Measurements from ENCODE around the gene COPS6.

COPS6 gene

DNA sequence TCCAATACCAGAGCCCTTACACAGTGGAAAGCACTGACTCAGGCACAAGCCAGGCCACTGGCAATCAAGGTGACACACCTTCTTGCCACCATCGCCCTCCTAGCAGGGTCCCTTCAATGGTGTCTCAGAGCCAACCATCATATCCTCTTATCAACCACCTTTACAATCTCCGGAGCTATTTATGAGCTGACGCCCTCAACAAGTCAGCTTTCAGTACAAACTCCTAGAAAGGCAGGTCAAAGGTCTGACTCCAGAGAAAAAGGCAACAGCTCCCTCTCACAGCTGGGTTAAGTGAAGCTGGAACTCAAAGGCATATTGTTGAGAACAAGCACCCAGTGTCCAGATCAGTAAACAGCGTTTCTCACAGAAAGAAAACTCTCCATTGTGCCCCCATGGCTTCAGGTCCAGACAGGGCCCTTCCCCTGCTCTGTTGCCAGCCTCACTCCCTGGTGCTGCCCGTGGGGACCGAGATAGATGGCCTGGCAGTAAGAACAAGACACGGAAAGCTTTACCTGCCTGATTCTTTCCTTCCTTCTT, 9.7 kb upstream of the COPS6 start:
- no peak for DNase-seq (ENCODE audit: low read depth in 2 of 2)

DNA sequence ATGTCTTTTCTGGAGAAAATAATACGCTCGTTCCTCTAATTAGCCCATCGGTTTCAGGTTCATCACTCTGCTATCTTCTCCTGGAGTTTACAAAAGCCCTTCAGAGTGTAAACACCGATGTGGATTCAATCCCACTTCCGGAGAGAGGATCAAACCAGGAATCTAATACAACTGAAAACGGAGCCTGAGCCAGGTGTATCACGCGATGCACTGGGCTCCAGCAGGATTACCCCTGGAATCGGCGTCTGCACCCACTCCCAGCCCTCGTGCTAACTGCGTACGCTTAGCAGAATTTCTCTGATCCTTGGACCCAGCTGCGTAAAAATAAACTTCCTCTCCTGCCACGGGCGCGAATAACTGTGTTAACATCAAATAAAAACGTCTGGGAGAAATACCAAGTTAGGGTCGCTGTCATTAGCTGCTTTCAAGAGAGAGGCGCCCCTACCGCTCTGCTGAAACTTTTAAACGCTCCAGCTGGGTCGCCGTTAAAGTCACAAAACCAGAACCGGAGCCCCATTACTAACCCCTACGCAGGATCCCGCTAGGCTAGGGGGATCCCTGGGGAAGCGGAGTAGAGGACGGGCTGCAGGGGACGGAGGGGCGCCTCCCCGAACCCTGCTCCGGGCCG, 7.7 kb upstream of the COPS6 start:
- no peak for DNase-seq (ENCODE audit: low read depth in 2 of 2)

DNA sequence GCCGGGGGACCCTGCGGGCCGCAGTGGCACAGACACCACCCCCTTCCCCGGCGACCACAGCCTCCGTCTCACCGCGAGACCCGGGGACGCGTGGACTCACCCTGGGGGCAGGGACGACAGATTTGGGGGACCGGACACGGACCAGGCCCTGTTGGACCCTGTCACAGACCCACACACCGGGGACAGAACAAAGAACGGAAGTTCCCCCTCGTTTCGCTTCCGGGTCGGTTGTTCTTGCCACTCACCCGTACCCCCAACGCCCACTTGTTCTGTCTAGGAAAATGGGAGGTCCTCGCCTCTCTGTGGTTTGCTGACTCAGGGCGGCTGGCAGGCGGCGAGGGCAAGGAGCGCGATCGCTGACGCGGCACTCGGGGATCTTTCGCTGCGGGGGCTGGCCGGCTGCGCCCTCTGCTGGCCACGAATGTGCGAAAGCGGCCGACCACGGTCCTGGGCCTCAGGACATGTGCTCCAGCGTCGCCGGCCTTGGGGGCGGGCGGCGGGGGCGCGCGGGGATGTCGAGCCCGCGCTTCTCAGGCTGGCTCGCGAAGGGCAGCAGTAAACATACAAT, 7.2 kb upstream of the COPS6 start, which contains the start of gene ZNF3:
Gene ZNF3, minus strand, starts transcription at position 189 of the 568 bp plus-strand sequence. CDS start 4,366 bp downstream, outside the sequence.
- peak; percentile 96 to 97 for DNase-seq (ENCODE audit: low read depth in 2 of 2)

DNA sequence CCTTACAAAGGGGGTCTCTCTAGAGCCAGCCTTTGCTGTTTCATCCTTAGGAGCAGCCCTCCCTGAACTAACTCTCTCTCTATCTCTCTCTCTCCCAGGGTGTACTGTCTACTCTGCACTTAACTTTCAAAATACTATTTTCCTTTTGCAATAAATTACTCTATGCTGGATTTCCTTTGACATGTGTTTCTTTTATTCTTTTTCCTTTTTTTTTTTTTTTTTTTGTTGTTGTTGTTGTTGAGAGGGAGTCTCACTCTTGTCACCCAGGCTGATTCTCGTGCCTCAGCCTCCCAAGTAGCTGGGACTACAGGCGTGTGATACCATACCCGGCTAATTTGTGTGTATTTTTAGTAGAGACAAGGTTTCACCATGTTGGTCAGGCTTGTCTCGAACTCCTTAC, 5.8 kb upstream of the COPS6 start:
- DNase-seq (ENCODE audit: low read depth in 2 of 2) = no peak

DNA sequence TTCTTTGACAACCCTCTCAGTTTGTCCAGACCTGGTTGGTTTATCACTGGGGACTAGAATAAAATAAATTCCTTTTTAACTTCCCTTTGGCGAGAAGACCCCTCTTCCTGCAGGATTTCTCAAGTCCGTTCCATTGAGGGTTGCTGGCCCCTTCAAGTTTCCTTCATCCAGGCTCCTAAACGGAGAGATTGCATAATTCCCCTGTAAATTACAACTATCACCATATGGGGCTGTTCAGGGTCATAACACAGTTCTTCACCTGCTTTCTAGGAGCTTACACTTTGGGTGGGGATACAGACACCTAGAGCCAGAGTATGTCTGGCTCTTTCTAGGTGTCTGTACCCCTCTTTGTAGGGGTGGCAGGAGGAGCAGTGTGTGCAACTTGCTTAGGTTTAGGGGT, 3.3 kb upstream of the COPS6 start:
- no peak for DNase-seq (ENCODE audit: low read depth in 2 of 2)

DNA sequence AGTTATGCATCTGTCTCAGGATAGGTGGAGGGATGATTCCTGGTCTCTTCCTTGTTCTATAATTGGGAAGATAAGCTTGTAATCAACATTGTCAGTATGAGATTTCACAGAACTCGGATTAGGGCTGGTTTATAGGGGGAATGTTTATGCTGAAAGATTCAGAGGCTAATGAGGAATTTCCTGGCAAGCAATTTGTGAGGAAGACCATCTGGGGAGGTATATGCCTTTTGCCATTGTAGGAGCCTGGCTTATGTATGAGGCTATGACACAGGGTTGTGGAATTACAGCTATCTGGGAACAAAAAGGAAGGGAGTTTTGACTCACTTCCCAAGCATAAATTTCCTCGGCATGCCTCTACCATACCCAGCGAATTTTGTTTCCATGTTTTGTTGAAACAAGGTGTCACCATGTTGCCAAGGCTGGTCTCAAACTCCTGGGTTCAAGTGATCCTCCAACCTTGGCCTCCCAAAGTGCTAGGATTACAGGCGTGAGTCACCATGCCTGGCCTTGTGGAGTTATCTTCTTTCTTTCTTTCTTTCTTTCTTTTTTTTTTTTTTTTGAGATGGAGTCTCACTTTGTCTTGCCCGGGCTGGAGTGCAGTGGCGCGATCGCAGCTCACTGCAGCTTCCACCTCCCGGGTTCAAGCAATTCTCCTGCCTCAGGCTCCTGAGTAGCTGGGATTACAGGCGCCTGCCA, 1.6 kb upstream of the COPS6 start:
- no peak for DNase-seq (ENCODE audit: low read depth in 2 of 2)

DNA sequence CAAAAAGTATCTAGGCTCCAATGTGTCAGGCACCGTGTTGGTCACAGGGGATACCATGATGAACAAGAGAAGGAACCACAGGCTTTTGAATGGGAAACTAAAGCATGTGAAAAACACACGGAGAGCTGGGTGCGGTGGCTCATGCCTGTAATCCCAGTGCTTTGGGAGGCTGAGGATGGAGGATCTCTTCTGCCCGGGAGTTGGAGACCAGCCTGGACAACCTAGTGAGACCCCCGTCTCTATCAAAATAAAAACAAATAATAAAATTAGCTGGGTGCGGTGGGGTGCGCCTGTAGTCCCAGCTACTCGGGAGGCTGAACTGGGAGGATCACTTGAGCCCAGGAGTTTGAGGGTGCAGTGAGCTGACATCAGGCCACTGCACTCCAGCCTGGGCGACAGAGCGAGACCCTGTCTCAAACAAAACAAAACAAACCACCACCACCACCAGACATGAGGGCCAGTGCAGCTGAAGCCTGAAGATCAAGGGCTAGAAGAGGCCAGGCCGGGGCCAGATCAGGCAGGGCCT, 611 bp upstream of the COPS6 start:
- DNase-seq (ENCODE audit: low read depth in 2 of 2) = no peak

DNA sequence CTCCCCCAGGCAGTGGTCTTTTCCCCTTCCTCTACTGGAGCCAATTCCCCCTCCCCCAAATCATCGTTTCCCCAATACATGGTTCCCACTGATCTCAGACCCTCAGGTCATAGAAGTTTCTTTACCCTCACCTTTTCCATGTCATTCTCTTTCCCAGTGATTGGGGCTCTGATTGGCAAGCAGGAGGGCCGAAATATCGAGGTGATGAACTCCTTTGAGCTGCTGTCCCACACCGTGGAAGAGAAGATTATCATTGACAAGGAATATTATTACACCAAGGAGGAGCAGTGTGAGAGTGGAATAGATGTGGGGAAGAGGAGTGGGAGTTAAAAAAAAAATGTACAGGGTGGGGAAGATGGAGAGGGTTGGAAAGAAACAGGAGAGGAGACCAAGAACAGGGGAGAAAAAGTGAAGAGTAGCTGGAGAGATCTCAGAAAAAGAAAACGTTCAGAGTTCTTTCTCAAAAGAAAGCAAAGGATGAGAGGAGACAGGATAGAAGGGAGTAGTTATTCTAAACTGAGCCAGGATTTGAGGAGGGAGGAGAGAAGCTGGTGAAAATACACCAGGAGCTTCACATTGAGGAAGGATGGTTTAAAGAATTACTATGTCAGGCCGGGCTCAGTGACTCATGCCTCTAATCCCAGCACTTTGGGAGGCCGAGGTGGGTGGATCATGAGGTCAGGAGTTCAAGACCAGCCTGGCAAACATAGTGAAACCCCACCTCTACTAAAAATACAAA, 858 bp downstream of the COPS6 start:
- DNase-seq (ENCODE audit: low read depth in 2 of 2) = no peak

DNA sequence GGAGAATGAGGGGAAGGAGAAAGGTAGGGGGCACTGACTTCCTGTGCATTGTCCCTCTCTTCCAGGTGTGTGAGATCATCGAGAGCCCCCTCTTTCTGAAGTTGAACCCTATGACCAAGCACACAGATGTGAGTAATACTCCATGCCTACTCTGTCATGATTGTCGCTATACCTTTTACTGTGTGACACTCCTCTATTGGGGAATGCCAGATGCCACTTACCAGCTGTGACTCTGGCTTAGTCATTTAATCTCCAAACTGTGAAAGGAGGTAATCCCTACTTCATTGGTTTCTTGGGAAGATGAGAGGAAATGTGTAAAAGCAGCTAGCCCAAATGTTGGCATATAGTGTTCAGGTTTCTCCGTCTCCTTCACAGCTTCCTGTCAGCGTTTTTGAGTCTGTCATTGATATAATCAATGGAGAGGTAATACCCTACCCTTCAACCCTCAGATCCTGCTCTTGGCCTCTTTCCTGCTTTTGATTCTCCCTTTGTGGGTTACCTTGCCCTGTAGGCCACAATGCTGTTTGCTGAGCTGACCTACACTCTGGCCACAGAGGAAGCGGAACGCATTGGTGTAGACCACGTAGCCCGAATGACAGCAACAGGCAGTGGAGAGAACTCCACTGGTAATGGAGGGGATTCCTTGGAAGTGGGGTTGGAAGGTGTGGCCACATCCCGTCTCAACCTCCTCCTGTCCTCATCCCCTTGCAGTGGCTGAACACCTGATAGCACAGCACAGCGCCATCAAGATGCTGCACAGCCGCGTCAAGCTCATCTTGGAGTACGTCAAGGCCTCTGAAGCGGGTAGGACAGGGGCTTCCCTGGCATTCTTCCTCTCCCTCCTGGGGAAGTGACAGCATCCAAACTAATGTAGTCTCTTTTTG, 2.0 kb downstream of the COPS6 start:
- DNase-seq (ENCODE audit: low read depth in 2 of 2) = no peak

DNA sequence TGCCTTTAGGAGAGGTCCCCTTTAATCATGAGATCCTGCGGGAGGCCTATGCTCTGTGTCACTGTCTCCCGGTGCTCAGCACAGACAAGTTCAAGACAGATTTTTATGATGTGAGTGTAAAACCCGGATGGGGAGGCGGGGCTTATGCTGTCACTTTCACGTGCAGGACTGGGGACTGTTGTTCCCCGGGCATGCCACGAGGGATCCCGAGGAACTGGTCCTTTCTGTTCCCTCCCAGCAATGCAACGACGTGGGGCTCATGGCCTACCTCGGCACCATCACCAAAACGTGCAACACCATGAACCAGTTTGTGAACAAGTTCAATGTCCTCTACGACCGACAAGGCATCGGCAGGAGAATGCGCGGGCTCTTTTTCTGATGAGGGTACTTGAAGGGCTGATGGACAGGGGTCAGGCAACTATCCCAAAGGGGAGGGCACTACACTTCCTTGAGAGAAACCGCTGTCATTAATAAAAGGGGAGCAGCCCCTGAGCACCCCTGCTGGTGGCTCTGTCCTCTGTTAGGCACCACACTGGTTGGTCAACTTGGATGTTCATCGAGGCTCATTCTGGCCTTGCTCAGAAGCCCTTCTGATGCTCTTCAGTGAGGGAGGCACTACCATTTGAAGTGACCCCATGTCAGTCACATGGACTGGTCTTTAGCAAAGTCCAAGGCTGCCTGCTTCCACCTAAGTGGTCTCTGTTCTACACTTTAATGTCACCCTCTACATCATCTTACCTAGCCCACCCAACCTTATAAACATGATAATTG, 2.8 kb downstream of the COPS6 start:
- DNase-seq (ENCODE audit: low read depth in 2 of 2) = no peak

DNA sequence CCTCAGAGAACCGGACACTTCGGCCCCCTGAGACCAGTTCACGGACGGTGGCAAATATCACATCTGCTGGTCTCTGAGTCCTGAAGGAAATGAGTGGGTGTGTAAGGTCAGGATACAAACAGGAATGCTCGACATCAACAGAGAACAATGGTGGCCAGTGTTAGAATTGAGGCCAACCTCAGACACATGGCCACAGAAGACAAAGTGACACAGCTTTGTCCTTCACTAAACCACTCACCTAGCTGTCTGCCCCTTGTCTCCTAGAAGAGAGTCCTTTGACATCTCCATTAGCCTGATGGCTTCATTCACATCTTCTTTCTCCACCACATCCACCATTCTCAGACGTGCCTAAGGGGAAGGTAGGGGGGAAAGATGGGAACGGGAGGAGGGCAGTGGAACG, 4.3 kb downstream of the COPS6 start:
- DNase-seq (ENCODE audit: low read depth in 2 of 2) = no peak

DNA sequence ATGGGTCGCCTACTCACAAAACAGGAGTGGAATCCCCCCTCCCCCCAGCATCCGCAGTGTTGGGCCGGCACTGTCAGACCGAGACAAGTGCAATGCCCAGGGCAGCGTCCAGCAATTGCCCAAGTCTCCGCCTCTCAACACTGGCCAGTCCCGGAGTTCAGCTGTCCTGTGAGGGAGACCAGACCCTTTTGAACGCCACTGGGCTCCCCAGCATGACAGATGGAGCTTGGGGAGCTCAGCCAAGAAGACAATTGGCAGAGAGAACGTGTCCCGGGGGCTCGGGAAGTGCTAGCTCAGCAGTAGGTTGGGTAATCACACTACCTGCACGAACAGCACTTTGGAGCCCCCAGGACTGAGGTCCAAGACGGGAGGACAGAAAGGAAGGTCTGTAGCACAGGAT, 4.7 kb downstream of the COPS6 start:
- no peak for DNase-seq (ENCODE audit: low read depth in 2 of 2)

DNA sequence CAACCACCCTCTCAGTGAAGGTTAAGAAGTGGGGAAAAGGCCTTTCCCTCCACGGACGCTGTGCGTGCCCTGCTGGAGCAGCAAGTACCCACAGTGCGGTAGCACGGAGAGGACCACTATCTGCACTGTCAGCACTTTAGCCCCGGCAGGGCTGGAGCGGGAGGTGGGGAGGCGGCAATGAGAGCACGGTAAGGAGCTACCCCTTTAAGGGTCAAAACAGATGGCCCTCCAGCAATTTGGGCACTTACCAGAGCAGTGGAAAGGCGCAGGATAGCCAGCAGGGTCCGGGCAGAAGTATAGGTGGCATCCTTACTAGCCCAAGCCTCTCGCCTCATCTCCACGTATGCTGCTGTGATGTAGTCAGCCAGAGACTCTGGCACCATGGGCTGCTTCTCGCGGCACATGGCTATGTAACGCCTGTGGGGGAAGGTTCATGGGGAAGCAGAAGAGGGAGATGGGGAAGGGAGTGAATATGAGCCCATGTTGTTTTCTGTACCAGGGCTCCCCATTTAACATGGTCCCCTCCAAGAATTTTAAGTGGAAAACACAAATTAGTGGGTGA, 5.2 kb downstream of the COPS6 start:
- no peak for DNase-seq (ENCODE audit: low read depth in 2 of 2)

DNA sequence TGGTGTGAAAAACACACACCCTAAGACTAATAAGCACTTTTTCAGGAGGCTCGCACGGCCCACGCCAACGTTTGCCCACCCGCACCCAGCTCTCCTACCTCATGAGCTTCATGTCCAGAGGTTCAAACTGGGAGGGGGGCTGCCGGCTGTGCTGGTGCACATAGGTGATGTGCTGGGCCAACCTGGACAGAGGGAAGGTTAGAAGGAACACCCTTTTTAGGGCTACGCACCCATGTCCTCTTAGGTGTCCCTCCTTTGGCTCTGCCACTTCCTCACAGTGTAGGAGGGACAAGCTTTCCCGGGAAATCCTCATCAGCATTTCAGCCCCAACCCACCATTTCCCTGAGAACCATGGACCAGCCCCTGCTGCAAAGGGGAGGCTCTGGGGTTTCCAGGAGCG, 6.5 kb downstream of the COPS6 start:
- no peak for DNase-seq (ENCODE audit: low read depth in 2 of 2)

DNA sequence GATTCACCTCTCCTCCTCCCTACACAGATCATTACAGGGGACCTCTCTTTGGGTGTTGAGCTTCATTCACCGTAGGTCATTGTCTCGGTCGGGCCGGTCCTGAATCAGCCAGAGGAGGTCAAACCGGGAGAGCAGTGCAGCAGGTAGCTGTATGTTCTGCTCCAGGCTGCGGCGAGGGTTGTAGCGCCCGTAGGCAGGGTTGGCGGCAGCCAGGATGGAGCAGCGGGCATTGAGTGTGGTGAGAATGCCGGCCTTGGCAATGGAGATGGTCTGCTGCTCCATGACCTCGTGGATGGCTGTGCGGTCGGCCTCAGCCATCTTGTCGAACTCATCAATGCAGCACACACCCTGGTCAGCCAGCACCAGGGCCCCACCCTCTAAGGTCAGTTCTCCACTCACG, 6.9 kb downstream of the COPS6 start:
- DNase-seq (ENCODE audit: low read depth in 2 of 2) = no peak

DNA sequence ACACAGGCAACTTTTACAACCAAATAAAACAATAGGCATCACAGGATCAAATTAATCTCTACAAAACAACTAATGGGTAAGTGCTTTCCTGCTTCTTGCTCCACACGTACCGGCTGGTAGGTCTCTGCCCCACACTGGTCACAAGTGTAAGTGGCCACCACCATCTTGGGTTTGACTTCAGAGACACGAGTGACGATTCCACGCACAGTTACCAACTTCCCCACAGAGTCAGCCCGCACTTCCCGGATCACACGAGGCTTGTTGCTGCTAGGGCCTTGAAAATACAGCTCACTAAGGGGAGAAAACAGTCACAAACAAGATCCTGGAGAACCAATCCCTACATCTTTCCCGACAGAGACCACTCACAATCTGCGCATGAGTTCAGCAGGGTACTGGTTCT, 10.1 kb downstream of the COPS6 start:
- DNase-seq (ENCODE audit: low read depth in 2 of 2) = no peak

DNA sequence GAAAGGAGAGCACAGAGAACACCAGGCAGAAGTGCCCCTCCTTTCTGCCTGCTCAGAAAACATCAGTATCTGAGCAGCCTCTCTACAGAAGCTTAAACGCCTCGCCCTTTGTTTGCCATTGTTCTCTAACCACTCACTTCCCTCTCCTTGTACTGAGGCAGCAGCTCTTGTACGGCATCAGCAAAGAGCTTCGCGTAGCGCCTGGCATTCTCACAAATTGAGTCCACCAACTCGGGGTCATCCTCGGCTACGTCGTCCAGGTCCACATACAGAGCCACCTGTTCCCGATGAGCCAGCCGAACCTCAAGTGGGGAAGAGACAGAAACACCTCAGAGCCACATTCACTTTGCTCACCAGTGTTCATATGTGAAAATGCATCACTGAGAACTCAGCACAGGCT, 10.7 kb downstream of the COPS6 start:
- no peak for DNase-seq (ENCODE audit: low read depth in 2 of 2)

DNA sequence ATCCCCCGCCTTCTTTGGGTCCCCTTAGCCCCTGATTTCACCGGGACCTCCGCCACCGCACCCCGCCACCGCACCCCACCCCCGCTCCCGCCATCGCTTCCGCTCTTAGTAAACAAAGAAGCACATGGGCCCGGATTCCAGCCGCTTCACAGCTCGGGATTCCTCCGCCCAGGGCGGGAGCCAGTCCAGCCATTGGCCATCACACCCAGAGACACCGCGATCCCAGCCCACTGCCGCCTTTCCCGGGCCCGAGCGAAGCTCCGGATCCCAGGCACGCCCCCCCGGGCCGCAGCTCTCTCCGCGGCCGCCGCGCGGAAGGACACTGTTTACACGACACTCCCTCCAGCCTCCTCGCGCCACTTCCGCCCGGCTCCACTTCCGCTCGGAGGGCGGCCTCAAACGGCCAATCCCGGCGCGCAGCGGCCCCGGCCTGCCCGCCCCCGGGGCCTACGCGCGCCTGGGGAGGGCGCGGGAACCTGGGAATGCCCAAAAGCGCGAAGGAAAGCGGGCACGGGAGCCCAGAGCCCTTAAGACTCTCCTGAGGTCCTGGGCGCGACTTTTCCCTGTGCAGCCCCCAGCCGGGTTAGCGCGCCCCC, 11.7 kb downstream of the COPS6 start:
- peak; percentile 77 to 79 for DNase-seq (ENCODE audit: low read depth in 2 of 2)

DNA sequence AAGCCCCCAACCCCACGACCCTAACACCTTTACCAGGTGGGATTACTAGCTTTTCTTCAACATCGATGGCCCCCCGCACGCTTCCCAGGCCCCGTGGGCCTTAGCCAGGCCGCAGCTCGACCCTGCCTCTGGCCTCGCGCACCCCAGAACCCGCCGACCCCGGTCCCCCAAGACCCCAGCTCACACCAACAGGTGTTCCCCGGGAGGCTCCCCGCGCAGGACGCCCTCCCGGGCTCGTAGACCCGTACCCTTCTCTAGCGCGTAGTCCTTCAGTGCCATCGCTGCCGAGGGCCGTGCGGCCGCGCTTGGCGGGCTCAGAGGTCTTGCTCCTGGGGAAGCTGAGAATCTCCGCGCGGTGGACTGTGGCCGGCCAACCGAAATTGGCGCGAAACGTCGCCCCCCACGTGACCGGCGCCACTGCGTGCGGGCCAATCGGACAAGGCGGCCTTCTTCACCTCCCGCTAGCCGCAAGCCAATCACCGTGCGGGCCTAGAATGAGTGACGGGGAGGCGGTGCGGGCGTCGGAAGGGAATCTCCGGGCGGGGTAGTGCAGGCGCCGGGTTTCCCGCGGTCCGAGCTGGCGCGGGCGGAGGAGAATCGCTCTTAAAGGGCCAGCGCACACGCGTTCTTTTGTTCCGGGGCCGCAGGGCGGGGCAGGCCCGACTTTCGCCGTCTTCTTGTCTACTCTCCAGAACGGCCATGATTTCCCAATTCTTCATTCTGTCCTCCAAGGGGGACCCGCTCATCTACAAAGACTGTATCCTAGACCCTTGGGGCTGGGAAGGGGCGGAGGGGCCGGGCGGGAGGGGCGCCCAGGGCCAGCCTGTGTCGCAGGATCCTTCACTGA, 12.5 kb downstream of the COPS6 start, which contains the start of the genes AP4M1 and MCM7:
Gene AP4M1, plus strand, starts transcription at position 628 of the 847 bp plus-strand sequence. Its CDS starts 72 bp downstream, at position 700.
Gene MCM7, minus strand, starts transcription at position 382 of the 847 bp plus-strand sequence. Its CDS starts 103 bp downstream, at position 279.
- DNase-seq (ENCODE audit: low read depth in 2 of 2) = peak; percentile 95 to 97
